Right lung (tissue), 5 donors: ENCODE data around the gene CALD1. TPM values are rescaled to one million over a fixed set of nuclear protein-coding genes. Genes with fewer than 3 reads are reported as not detected.

Experiments
- DNase-seq, 2 donors: peaks; one replicate each; pipeline ENCODE4 v3.0.0-alpha.2; 2013
- polyA plus RNA-seq, 5 donors: library from polyadenylated mRNA; unstranded; fragments of 120-200 nt; gene quantifications; one replicate each; pipeline versions ENCODE4 v1.2.1 to v1.2.3, GENCODE V29; 2013; ENCODE audit warnings: inconsistent platforms in 1 of 5, low replicate concordance in 1 of 5; ENCODE audit not compliant: insufficient read length in 5 of 5, insufficient read depth in 1 of 5

The CALD1 gene
- polyA plus RNA-seq, 5 donors: 173 to 252 (median 234) TPM

DNA sequence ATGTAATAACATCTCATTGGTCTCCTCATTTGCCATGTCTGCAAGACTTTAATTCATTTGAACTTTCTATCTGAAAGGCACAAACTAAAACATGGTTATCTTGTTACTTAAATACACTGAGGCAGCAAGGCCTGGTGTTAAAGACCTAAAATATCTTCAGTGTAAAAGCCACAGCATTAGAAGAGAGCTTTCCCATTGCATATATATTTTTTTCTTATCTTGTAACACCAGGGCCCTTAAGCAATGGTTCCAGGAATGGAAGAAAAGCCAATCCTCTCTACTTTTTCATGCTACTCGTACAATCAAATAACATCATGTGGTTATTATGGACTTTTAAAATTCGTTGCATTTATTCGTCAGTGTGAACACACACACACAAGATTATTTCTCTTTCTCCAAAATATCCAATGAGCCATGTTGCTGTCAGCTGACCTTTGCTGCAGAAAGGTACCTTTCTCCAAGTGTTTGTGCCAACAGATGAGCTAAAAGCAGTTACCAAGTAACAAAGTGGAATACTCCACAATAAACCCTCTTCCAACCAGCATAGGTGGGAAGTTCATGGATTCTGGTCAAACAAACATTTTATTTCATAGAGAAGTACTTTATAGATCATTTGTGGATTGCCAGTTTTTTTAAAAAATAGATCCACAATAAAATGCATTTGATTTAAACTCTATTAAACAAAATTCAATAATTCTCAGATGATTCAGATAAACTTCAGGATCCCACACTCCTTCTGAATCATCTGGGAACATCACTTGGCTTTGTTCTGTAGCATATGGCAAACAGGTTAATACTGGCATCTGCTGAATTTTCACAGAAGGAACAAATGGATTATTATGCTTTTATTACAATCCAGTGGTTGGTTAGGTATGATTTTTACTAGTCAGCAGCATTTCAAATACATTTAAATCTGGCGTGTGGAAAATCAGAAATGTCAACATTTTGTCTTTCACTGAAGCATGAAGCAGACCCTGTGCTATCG is 143.6 kb downstream of the CALD1 start:
- DNase-seq: no peak

DNA sequence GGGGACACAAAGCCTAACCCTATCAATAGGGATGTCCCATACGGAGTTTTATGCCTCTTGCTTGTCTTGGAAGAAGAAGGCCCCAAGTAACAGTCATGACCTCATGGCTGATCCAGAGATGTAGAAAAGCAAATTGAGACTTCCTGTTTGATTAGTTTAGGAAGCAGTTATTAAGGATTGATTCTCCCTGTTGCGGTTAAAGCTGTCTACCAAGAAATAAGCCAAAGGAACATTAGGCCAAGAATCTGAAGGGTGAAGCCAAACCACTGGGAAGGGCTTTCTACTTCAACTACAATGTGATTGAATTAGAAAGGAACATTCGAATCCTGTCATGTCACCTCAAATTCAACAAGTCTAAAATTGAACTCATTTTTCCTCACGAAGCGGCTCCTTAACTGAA is 146.3 kb downstream of the CALD1 start:
- no peak for DNase-seq

- no peak for DNase-seq
Measured at GRCh38 chr7:134926396-134926795, 147.0 kb downstream of the CALD1 start.

DNA sequence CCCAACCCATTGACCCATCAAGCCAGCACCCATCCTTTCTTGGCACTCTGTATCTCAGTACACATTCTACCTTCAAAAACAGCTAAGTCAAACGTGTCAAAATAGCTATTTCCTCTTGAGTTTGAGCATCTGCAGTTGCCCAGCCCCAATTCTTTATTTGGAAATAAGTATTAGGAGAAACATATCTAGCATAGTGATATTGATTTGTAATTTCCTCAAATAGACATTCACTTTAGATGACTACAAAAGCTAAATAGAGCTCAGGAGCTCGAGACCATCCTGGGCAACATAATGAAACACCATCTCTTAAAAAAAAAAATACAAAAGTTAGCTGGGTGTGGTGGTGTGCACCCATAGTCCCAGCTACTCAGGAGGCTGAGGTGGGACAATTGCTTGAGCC is 147.6 kb downstream of the CALD1 start:
- DNase-seq: no peak

- no peak for DNase-seq
Measured at GRCh38 chr7:134927723-134928122, 148.3 kb downstream of the CALD1 start.

DNA sequence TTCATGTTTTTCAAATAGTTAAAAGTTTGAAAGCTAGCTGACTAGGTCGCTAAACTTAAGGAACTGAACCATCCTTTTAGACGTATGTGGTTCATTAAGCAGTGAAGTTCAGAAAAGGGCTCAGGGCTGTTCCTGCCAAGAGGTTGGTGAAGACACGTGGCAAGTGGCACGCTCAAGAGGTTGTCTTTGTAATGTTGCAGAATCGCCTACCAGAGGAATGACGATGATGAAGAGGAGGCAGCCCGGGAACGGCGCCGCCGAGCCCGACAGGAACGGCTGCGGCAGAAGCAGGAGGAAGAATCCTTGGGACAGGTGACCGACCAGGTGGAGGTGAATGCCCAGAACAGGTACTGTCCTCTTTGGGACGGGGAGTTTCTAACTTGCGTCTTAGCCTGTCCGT is 149.1 kb downstream of the CALD1 start:
- no peak for DNase-seq

GRCh38 chr7:134931487-134931886 is 152.1 kb downstream of the CALD1 start:
- no peak for DNase-seq

GRCh38 chr7:134932707-134933370 is 153.4 kb downstream of the CALD1 start:
- DNase-seq: no peak

DNA sequence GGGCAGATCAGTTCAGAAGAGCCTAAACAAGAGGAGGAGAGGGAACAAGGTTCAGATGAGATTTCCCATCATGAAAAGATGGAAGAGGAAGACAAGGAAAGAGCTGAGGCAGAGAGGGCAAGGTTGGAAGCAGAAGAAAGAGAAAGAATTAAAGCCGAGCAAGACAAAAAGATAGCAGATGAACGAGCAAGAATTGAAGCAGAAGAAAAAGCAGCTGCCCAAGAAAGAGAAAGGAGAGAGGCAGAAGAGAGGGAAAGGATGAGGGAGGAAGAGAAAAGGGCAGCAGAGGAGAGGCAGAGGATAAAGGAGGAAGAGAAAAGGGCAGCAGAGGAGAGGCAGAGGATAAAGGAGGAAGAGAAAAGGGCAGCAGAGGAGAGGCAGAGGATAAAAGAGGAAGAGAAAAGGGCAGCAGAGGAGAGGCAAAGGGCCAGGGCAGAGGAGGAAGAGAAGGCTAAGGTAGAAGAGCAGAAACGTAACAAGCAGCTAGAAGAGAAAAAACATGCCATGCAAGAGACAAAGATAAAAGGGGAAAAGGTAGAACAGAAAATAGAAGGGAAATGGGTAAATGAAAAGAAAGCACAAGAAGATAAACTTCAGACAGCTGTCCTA is 154.1 kb downstream of the CALD1 start:
- DNase-seq: no peak

DNA sequence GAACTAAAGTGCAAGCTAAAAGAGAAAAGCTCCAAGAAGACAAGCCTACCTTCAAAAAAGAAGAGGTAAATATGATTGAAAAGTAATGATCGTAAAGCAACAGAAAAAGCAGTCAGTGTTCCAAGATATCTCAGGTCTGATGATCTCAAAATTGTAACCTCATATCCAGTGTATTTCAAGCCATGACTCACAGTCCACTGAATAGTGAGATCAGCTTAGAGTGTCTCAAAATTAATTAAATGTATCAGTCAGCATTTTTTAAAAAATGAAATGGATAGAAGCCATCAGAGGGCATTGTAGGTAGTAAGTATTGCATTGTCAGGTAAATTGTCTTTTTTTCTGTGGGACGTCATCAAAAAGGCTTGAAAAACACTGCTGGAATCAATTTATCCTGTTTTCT is 156.3 kb downstream of the CALD1 start:
- no peak for DNase-seq

DNA sequence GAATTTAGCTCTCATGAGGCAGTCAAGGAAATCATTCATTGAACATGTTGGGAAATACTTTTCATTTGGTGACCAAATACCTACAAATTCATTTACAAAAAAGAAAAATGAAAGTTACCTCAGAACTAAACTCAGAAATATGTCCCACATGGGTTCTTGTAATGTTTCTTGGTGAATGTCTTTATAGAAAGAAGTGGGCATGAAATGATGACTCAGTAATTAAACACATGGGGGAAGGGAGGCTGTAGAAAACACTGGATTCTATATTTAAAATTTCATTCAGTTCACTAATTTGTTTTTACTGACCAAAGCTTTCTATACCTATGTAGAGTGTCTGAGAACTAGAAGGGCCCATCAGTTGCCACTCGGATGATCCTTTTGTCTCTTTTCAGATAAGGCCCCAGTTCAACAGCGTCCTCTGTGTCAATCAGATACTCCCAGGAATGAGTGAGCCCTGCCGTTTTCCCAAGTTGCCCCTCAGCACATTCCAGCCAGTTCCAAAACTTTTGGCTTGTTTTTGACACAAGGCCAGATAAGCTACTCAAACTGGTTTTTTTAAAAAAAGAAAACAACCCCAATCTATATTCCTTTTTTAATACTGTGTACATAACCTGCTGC is 157.6 kb downstream of the CALD1 start:
- no peak for DNase-seq

DNA sequence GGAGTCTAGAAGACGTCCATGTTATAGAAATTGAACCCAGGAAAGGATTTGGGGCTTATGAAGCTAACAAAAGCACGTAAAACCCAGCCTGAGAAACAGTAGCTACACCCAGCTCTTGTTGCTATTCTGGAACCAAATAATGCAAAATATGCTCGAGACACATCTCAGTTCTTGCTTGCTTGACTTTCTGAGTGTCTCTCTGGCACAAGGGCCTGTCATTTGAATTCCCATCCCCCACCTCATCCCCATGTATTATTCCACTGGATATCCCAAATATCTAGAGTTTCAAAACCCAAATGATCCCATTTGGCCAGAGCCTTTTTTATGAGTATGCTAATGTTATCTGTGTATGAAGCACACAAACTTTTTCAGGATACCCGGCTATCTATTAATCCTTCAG is 158.7 kb downstream of the CALD1 start:
- no peak for DNase-seq

GRCh38 chr7:134939136-134939535 is 159.7 kb downstream of the CALD1 start:
- DNase-seq: no peak

- no peak for DNase-seq
Measured at GRCh38 chr7:134940729-134941128, 161.3 kb downstream of the CALD1 start.

DNA sequence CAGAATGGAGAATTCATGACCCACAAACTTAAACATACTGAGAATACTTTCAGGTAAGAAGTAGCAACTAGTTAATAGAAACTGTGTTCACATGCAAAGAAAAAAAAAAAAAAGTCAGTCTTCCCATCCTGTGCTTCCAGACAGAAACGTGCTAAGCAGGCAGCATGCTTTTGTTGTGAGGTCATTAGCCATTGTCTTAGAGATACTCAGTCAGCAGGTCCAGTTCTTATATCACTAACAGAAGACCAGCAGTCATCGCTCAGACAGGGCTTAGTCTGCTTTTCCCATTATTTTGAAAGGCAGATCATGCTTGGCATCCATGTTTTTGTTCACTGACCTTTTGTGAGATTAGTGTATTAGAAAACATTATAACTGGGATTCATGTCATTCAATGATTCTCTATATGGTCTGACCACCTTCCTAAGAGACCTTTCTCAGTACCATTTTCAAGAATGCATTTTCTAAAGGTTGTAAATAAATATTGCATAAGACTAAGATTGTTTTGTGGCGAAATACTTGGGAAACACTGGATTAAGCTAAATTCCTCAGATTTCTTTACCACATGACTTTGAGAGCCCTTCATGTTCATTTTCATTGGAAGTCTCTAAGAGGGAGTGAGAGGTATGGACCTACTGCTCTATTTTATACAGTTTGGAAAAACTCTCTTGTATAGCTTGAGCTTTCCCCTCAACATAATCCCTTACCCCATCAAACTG is 161.9 kb downstream of the CALD1 start:
- DNase-seq: no peak

GRCh38 chr7:134941952-134942351 is 162.5 kb downstream of the CALD1 start:
- no peak for DNase-seq

GRCh38 chr7:134942690-134943466 is 163.4 kb downstream of the CALD1 start:
- DNase-seq: no peak

DNA sequence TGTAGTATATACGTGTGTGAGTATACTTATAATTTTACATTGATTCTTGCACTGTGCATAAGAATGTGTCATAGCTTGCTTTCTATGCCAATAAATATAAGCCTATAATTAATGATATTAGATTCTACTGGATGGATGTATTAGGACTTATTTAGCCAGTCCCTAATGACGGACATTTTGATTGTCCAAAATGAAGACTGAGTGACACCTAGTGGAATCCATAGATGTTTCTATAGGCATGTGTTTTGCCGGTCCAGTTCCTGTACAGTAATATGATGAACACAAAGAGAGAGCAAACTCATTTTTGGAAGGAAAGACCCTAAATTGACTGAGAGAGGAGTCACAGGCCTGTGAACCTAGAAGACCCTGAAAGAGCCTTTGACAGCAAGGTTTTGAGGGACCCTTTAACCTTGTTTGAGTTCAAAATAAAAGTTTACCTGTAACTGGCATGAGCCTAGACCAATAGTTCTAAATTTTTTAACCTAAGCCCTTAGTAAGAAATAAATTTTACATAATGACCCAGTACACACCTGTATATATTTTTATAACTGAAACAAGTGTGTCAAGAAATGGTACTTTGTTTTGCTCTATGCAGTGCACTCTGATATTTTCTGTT is 164.5 kb downstream of the CALD1 start:
- no peak for DNase-seq

- DNase-seq: no peak
Measured at GRCh38 chr7:134945691-134946090, 166.3 kb downstream of the CALD1 start.

- DNase-seq: no peak
Measured at GRCh38 chr7:134946260-134946659, 166.8 kb downstream of the CALD1 start.
